Pancreas (tissue), 10 donors: ENCODE results near the gene SPACDR. TPM values are rescaled to one million over a fixed set of nuclear protein-coding genes. Genes with fewer than 3 reads are reported as not detected.
A peak's percentile ranks its signal among the peaks of the same experiment; 100 is the strongest.

Source experiments
- ATAC-seq, 4 donors: fragments of 200-7000 bp; cut with Tn5 transposase; one replicate each; pipeline versions ENCODE4 v1.8.0 to v1.9.1; 2020; ENCODE audit warnings: mild to moderate bottlenecking in 4 of 4, moderate library complexity in 4 of 4
- DNase-seq, 6 donors: peaks; one replicate each; pipeline ENCODE4 v3.0.0-alpha.2; 2020
- FAIRE-seq: peaks from 2 replicates; lab custom pipeline; 2012; peaks lifted over from hg19 to GRCh38; lab: Jason Lieb, UNC
- H3K27ac ChIP-seq, 4 donors: fragments of 200-600 bp; sonication (generic); 1 replicate in 3 of 4; 2 replicates in 1 of 4; pipeline versions ENCODE4 v1.5.0 to v1.8.0; 2020
- H3K27me3 ChIP-seq, 4 donors: fragments of 200-600 bp; one replicate each; pipeline ENCODE4 v1.8.0; 2021
- H3K36me3 ChIP-seq, 3 donors: fragments of 200-600 bp; sonication (generic) in 1 of 3; one replicate each; pipeline versions ENCODE4 v1.5.0 to v1.8.0; 2020 to 2021
- H3K4me1 ChIP-seq, 3 donors: fragments of 200-600 bp; one replicate each; pipeline ENCODE4 v1.8.0; 2021
- H3K4me3 ChIP-seq, 4 donors: fragments of 200-600 bp; sonication (generic) in 2 of 4; one replicate each; pipeline versions ENCODE4 v1.5.0 to v1.8.0; 2020 to 2021
- H3K9me3 ChIP-seq, 4 donors: fragments of 200-600 bp; one replicate each; pipeline ENCODE4 v1.8.0; 2021
- whole genome bisulfite sequencing, 2 donors: extraction: QIAGEN DNeasy Blood & Tissue Kit; methylation state at CpG; one replicate each; pipeline ENCODE4 v1.1.7; 2013; 5-methylcytosine and 5-hydroxymethylcytosine counted together
- intact Hi-C, 3 donors: fragments of 100-400 bp; cut with DNase I; formaldehyde crosslinking; loops; one replicate each; pipeline versions ENCODE4 v1.11.1 to v1.14.2; 2022
- polyA plus RNA-seq, 2 donors: library from polyadenylated mRNA; stranded (reverse); fragments of 200-250 nt; gene quantifications; one replicate each; pipeline ENCODE4 v1.2.3, GENCODE V29; 2013
- total RNA-seq, 6 donors: library from RNA; stranded (reverse); fragmentation: NEBNext Ultra II Directional in 4 of 6; extraction: Animal tissue kit (Norgen Biotek cat#: 25700) in 4 of 6; gene quantifications; one replicate each; pipeline versions ENCODE4 v1.2.1 to v1.2.4, GENCODE V29; 2021 to 2023
- TF ChIP-seq, protein P1 (sequence below), 4 donors: fragments of 200-600 bp; sonication (generic) in 3 of 4; IDR thresholded peaks; one replicate each; pipeline versions ENCODE4 v1.5.0 to v1.8.0; 2021; ENCODE audit warnings: antibody characterized with exemption in 4 of 4
- donor health status: healthy with polysubstance abuse.
- donor health status: DM: no; HTN: no; CAD: no; lungs with moderate emphysema.
- donor health status: DM: no; HTN: no; CAD: no.
- donor health status: control.
- donor health status: control.
- donor health status: Bipolar disorder and iron deficiency.
- donor health status: DM: yes; HTN: yes; CAD: no.
- donor health status: DM: no; HTN: no; CAD: no.
- donor health status: DM: no; HTN: no; CAD: no.
- donor health status: DM: yes; HTN: yes; CAD: no.

The SPACDR gene
- total and polyA plus RNA-seq, 8 donors, result 0.24 to 0.68 (median 0.31) TPM; not detected in 4

DNA sequence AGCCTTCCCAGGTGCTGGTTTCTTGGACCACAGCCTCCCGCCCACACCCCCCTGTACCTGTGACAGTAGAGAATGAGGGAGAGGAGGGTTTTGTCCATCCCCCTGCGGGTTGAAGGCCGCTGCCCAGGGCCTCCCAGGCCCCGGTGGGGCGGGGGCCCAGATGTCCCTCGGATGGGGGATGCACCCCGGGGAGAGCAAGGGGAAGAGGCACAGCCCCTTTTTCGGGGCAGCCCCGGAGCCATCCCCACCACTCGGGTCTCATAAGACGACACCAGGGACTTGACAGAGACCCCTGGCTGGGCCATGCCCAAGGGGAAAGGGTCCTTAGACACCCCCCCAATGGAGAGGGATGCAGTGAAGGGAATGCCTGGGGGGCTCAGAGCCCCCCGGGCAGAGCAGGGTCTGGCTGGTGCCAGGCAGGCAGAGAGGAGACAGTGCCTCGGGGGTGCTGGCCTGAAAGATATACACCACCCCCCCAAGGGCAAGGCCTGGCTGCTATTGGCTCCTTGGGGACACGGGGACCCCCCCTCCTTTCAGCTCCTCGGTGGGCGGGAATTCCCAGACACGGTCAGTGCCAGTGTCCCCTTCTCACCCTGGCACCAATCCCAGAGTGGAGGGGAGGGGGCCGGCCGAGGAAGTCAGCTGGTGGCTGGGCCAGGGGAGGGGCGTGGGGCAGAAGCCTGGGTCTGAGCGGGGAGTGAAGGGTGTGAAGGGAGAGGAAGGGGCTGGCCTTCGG, 3.7 kb upstream of the SPACDR start:
- H3K27me3 ChIP-seq, result no peaks in the 10 kb centered on the region
- H3K27ac ChIP-seq, result no peak overlapping the region
- FAIRE-seq, result no peak
- H3K4me1 ChIP-seq, result peaks cover 0 to 5% (median 0%) of the 10 kb centered on the region in 3 donors
- no peaks in the 10 kb centered on the region for H3K36me3 ChIP-seq
- 58 to 61% methylated on average over 18 to 22 of the region's 22 CpGs for whole genome bisulfite sequencing, 2 donors
- H3K4me3 ChIP-seq, result no peak overlapping the region
- TF ChIP-seq, protein P1, sequence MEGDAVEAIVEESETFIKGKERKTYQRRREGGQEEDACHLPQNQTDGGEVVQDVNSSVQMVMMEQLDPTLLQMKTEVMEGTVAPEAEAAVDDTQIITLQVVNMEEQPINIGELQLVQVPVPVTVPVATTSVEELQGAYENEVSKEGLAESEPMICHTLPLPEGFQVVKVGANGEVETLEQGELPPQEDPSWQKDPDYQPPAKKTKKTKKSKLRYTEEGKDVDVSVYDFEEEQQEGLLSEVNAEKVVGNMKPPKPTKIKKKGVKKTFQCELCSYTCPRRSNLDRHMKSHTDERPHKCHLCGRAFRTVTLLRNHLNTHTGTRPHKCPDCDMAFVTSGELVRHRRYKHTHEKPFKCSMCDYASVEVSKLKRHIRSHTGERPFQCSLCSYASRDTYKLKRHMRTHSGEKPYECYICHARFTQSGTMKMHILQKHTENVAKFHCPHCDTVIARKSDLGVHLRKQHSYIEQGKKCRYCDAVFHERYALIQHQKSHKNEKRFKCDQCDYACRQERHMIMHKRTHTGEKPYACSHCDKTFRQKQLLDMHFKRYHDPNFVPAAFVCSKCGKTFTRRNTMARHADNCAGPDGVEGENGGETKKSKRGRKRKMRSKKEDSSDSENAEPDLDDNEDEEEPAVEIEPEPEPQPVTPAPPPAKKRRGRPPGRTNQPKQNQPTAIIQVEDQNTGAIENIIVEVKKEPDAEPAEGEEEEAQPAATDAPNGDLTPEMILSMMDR (IDR thresholded peaks at IDR 0.05), result no peak
- no peaks in the 10 kb centered on the region for H3K9me3 ChIP-seq
- intact Hi-C loops, result loop anchor here in 2 of 3 donors (5.0 to 10.0 kb wide), 3 partner anchors 94 to 217 kb away; no protein-coding TSS in a partner anchor
- ATAC-seq, result no peak
- peak in 2 of 6 donors; percentile 63 to 82 for DNase-seq

DNA sequence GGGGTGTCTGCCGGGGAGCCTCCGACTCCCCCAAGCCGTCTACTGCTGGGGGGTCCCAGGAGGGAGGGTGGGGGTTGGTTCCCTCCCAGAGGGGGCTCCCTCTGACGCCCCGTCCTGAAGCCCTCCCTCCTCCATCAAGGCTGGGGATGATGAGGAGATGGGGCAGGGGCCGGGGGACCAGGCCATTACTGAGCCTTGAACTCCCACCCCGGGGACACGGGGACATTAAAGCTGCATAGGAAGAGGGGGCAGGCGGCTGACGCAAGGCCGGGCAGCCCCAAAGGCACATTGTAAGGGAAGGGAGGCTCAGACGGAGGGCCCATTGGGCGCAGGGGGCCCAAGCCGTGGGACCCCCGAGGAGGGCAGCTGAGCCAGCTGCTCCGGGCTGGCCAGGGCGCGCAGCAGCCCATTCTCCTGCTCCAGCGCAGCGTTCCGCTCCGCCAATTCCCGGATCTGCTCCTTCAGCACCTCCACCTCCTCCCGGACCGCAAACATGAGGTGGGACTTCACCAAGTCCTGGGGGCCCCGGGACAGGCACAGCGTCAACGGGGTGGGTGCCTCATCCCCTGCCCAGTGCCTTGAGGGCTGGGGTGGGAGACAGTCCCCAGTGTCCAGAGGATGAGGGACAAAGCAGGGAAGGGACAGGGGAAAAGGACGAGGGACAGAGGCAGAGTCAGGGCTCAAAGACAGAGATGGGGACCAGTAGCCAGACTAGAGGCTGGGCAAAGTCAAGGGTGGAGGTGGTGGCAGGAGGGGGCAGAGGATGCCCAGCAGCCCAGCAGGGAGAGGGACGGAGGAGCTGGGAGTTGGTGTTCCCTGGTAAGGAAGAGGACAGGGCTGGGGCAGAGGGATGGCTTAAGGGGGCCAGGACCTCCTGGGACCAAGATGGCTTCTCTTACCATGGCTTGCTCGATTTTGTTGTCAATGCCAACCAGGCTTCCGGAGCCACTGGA, 2.9 kb upstream of the SPACDR start:
- Histone ChIP-seq H3K36me3 (no peaks in the 10 kb centered on the region), H3K4me3 (no peak overlapping the region), H3K27me3 (no peaks in the 10 kb centered on the region), H3K27ac (peak overlapping the region; percentile 8 to 42 (median 40)), H3K4me1 (peaks cover 0 to 5% (median 0%) of the 10 kb centered on the region in 3 donors), H3K9me3 (no peaks in the 10 kb centered on the region)
- WGBS, 2 donors, result 65 to 70% methylated on average over 31 to 32 of the region's 32 CpGs
- TF ChIP-seq, protein P1 (IDR thresholded peaks at IDR 0.05), result no peak
- ATAC-seq, result no peak
- intact Hi-C loops, result loop anchor here in 2 of 3 donors (5.0 to 10.0 kb wide), 3 partner anchors 95 to 218 kb away; no protein-coding TSS in a partner anchor
- FAIRE-seq, result no peak
- peak in 1 of 6 donors; percentile 41 for DNase-seq

DNA sequence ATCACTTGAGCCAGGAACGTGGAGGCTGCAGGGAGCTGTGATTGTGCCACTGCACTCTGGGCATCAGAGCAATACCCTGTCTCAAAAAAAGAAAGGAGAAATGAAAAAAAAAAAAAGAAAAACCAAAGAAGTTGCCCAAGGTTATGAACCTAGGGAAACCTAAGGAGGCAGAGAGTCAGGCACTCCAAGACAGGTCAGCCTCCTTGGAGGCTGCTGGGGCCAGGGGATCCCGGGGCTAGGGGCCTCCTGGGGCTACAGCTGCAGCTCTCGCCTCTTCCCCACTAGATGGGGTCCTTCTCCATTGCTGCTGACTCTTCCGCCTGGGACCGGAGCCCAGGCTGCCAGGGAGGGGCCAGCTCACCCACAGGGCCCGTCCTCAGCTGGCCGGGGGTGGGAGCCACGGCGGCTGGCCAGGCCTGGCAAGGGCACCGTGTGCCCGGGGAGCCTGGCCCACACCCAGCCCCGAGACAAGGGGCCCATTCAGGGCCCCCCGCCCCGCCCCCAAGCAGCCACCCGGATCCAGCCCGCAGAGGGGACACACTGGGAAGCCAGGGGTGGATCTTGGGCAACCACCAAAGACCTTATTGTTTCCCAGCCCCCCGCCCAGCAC, 1.7 kb upstream of the SPACDR start:
- ATAC-seq, result peak; percentile 84 to 93 (median 92)

DNA sequence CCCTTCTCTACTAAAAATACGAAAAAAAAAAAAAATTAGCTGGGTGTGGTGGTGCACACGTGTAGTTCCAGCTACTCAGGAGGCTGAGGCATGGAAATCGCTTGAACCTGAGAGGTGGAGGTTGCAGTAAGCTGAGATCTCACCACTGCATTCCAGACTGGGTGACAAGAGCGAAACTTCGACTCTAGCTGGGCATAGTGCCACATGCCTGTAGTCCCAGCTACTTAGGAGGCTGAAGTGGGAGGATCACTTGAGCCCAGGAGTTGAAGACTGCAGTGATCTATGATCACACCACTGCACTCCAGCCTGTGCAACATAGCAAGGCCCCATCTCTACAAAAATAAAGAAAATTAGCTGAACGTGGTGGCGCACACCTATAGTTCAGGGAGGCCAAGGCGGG, 1.2 kb upstream of the SPACDR start:
- intact Hi-C loops, result loop anchor here in 2 of 3 donors (5.0 to 10.0 kb wide), 3 partner anchors 97 to 220 kb away; no protein-coding TSS in a partner anchor
- Histone ChIP-seq H3K36me3 (no peaks in the 10 kb centered on the region), H3K9me3 (no peaks in the 10 kb centered on the region), H3K4me1 (peaks cover 0 to 5% (median 0%) of the 10 kb centered on the region in 3 donors), H3K4me3 (no peak overlapping the region), H3K27ac (peak overlapping the region in 2 of 4 donors; percentile 3 to 39), H3K27me3 (no peaks in the 10 kb centered on the region)
- TF ChIP-seq, protein P1 (IDR thresholded peaks at IDR 0.05), result no peak
- WGBS, 2 donors, result 58 to 60% methylated on average over 8 of the region's 8 CpGs
- no peak for FAIRE-seq
- ATAC-seq, result no peak
- DNase-seq, result no peak

More for the DNA sequence above, 1.7 kb upstream of the SPACDR start:
- TF ChIP-seq, protein P1 (IDR thresholded peaks at IDR 0.05), result peak; percentile 42 to 61 (median 56)
- Histone ChIP-seq H3K27ac (peak overlapping the region in 3 of 4 donors; percentile 39 to 42 (median 41)), H3K9me3 (no peaks in the 10 kb centered on the region), H3K36me3 (no peaks in the 10 kb centered on the region), H3K4me1 (peaks cover 0 to 5% (median 0%) of the 10 kb centered on the region in 3 donors), H3K27me3 (no peaks in the 10 kb centered on the region), H3K4me3 (peak overlapping the region in 1 of 4 donors; percentile 14)
- peak; percentile 82 to 95 (median 88) for DNase-seq
- FAIRE-seq, result no peak
- intact Hi-C loops, result loop anchor here in 2 of 3 donors (5.0 to 10.0 kb wide), 3 partner anchors 96 to 219 kb away; no protein-coding TSS in a partner anchor
- 3 to 4% methylated on average over 16 to 17 of the region's 17 CpGs for WGBS, 2 donors
